Activated CD8-positive, alpha-beta T cell treated with anti-CD3 and anti-CD28 coated beads for 36 hours (primary cell): Measurements from ENCODE around the gene VSIR. TPM values are rescaled to one million over a fixed set of nuclear protein-coding genes. Genes with fewer than 3 reads are reported as not detected.

Experiments
- ATAC-seq: fragments of 200-7000 bp; cut with Tn5 transposase; one replicate; pipeline ENCODE4 v1.10.0; 2021; ENCODE audit warnings: mild to moderate bottlenecking, moderate library complexity
- CTCF ChIA-PET: fragments of 350-600 bp; sonication (Branson Sonifier 250); formaldehyde crosslinking; loops from one replicate; lab custom pipeline; 2021; ENCODE audit warnings: antibody characterized with exemption; lab: Charles Lee
- POLR2A ChIA-PET: fragments of 350-600 bp; sonication (Branson Sonifier 250); formaldehyde crosslinking; loops from one replicate; lab custom pipeline; 2021; ENCODE audit warnings: antibody characterized with exemption; lab: Charles Lee
- DNase-seq: peaks from one replicate; pipeline ENCODE4 v3.0.0-alpha.2; 2020
- H3K27ac Mint-ChIP-seq: one replicate; pipeline ENCODE4 v1.8.0; 2021; ENCODE audit warnings: mild to moderate bottlenecking, mixed read lengths
- H3K27me3 Mint-ChIP-seq: one replicate; pipeline ENCODE4 v1.8.0; 2021; ENCODE audit warnings: mixed read lengths
- H3K36me3 Mint-ChIP-seq: one replicate; pipeline ENCODE4 v1.8.0; 2021; ENCODE audit warnings: low read depth, mixed read lengths
- H3K4me1 Mint-ChIP-seq: one replicate; pipeline ENCODE4 v1.8.0; 2021; ENCODE audit warnings: low read depth, mixed read lengths
- H3K4me3 Mint-ChIP-seq: one replicate; pipeline ENCODE4 v1.8.0; 2021; ENCODE audit warnings: mild to moderate bottlenecking, moderate library complexity, mixed read lengths
- H3K9me3 Mint-ChIP-seq: one replicate; pipeline ENCODE4 v1.8.0; 2021; ENCODE audit warnings: mixed read lengths
- intact Hi-C: fragments of 100-400 bp; cut with micrococcal nuclease; formaldehyde crosslinking; loops from one replicate; pipeline ENCODE4 v1.10.0; 2022
- total RNA-seq, 2 experiments: library from RNA; stranded (reverse); gene quantifications; one replicate each; pipeline ENCODE4 v1.2.3, GENCODE V29; 2021
- TF ChIP-seq, protein P1 (sequence below): fragments of 200-600 bp; IDR thresholded peaks from one replicate; pipeline ENCODE4 v1.8.0; 2022; ENCODE audit warnings: antibody characterized with exemption, mild to moderate bottlenecking

Gene VSIR
- total RNA-seq, 2 experiments from 2014 or later, result 59.6 to 61.0 TPM

GRCh38 chr10:71799112-71799511 is 25.8 kb upstream of the VSIR start:
- ChIA-PET POLR2A (interaction anchor here (0.9 kb wide), 1 partner anchor 24 kb away, joined by 3 read pairs; no protein-coding TSS in a partner anchor), CTCF (no interaction called here)
- no peak for ATAC-seq

DNA sequence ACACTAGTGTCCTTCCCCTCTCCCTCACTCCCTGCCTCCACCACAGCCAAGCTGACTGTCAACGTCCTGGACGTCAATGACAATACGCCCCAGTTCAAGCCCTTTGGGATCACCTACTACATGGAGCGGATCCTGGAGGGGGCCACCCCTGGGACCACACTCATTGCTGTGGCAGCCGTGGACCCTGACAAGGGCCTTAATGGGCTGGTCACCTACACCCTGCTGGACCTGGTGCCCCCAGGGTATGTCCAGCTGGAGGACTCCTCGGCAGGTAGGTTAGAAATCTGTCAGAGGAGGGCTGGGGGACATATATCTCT is 24.9 kb upstream of the VSIR start:
- no peak for DNase-seq
- Mint-ChIP-seq H3K4me3 (no peak overlapping the region), H3K36me3 (no peaks in the 10 kb centered on the region), H3K9me3 (no peaks in the 10 kb centered on the region), H3K27ac (peak overlapping the region; percentile 50), H3K27me3 (no peaks in the 10 kb centered on the region), H3K4me1 (peaks cover 21% of the 10 kb centered on the region)
- TF ChIP-seq, protein P1, sequence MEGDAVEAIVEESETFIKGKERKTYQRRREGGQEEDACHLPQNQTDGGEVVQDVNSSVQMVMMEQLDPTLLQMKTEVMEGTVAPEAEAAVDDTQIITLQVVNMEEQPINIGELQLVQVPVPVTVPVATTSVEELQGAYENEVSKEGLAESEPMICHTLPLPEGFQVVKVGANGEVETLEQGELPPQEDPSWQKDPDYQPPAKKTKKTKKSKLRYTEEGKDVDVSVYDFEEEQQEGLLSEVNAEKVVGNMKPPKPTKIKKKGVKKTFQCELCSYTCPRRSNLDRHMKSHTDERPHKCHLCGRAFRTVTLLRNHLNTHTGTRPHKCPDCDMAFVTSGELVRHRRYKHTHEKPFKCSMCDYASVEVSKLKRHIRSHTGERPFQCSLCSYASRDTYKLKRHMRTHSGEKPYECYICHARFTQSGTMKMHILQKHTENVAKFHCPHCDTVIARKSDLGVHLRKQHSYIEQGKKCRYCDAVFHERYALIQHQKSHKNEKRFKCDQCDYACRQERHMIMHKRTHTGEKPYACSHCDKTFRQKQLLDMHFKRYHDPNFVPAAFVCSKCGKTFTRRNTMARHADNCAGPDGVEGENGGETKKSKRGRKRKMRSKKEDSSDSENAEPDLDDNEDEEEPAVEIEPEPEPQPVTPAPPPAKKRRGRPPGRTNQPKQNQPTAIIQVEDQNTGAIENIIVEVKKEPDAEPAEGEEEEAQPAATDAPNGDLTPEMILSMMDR, result no peak
- ChIA-PET POLR2A (interaction anchor here (0.9 to 1.6 kb wide), 4 partner anchors 19 to 97 kb away, joined by 3 read pairs; no protein-coding TSS in a partner anchor), CTCF (no interaction called here)
- intact Hi-C loops, result no loop called here
- no peak for ATAC-seq

More at GRCh38 chr10:71799112-71799511, 25.8 kb upstream of the VSIR start:
- H3K9me3 Mint-ChIP-seq, result no peaks in the 10 kb centered on the region
- no peak for DNase-seq
- H3K4me3 Mint-ChIP-seq, result no peak overlapping the region
- peaks cover 21% of the 10 kb centered on the region for H3K4me1 Mint-ChIP-seq
- H3K36me3 Mint-ChIP-seq, result no peaks in the 10 kb centered on the region
- intact Hi-C loops, result no loop called here
- H3K27ac Mint-ChIP-seq, result no peak overlapping the region
- no peaks in the 10 kb centered on the region for H3K27me3 Mint-ChIP-seq
- TF ChIP-seq, protein P1, result no peak

GRCh38 chr10:71797533-71798307 is 24.4 kb upstream of the VSIR start:
- CTCF ChIA-PET, result no interaction called here

DNA sequence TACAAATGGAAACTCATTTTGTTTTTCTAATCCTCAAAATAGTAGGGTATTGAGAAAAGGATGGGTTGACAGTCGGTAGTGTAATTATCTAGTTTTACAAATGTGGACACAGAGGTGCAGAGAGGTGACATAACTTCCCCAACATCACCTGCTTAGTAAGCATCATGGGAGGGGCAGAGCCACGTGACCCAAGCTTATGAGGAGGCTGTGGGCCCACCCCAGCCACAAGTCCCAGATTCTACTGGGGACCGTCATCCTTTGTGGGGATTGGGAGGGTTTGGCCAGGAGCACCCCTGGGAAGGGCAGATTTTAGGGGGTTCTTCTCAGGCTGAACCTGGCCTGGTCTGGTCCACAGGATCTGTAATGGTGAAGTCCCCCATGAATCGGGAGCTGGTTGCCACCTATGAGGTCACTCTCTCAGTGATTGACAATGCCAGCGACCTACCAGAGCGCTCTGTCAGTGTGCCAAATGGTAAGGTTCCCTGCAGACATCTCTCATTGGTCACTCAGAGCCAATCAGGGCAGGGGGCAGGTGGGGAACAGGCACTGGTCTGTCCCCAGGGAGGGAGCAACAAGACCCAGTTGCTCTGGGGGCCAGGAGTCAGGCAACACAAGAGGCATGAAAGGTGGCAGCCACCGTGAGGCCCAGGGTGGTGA is 23.6 kb upstream of the VSIR start:
- ChIA-PET CTCF (interaction anchor here (0.6 kb wide), 1 partner anchor 229 kb away, joined by 3 read pairs; no protein-coding TSS in a partner anchor), POLR2A (interaction anchor here (0.9 to 1.6 kb wide), 5 partner anchors 8 to 96 kb away, joined by 3 to 5 read pairs (median 3); partner anchors contain the start of gene VSIR)
- Mint-ChIP-seq H3K36me3 (no peaks in the 10 kb centered on the region), H3K4me3 (no peak overlapping the region), H3K27ac (peak overlapping the region; percentile 61), H3K27me3 (no peaks in the 10 kb centered on the region), H3K9me3 (no peaks in the 10 kb centered on the region), H3K4me1 (peaks cover 21% of the 10 kb centered on the region)
- intact Hi-C loops, result no loop called here
- DNase-seq (peak; percentile 55), ATAC-seq (peak; percentile 52)
- TF ChIP-seq, protein P1, result no peak

More at GRCh38 chr10:71797533-71798307, 24.4 kb upstream of the VSIR start:
- no peaks in the 10 kb centered on the region for H3K9me3 Mint-ChIP-seq
- peak; percentile 81 for ATAC-seq
- POLR2A ChIA-PET, result interaction anchor here (1.0 to 1.6 kb wide), 4 partner anchors 8 to 97 kb away, joined by 3 read pairs; no protein-coding TSS in a partner anchor
- intact Hi-C loops, result no loop called here
- H3K4me3 Mint-ChIP-seq, result no peak overlapping the region
- H3K36me3 Mint-ChIP-seq, result no peaks in the 10 kb centered on the region
- TF ChIP-seq, protein P1, result no peak
- H3K27me3 Mint-ChIP-seq, result no peaks in the 10 kb centered on the region
- peak overlapping the region; percentile 61 for H3K27ac Mint-ChIP-seq
- H3K4me1 Mint-ChIP-seq, result peaks cover 21% of the 10 kb centered on the region
- peak; percentile 67 for DNase-seq
